D721Med (cell line): Measurements from ENCODE around the gene HDC.

Experiments used
- DNase-seq: peaks from one replicate; pipeline ENCODE4 v3.0.0; 2011; ENCODE audit warnings: low spot score; ENCODE audit not compliant: insufficient read length
- FAIRE-seq: peaks from 2 replicates; lab custom pipeline; 2011; peaks lifted over from hg19 to GRCh38; lab: Jason Lieb, UNC
- TF ChIP-seq, protein P1 (sequence below): IDR thresholded peaks from 2 replicates; pipeline ENCODE4 v1.5.1; 2012; ENCODE audit warnings: mild to moderate bottlenecking, control low read depth; ENCODE audit not compliant: insufficient read depth; ENCODE audit errors: missing control alignments

HDC gene

GRCh38 chr15:50289749-50290148, 24.2 kb upstream of the HDC start:
- TF ChIP-seq, protein P1, sequence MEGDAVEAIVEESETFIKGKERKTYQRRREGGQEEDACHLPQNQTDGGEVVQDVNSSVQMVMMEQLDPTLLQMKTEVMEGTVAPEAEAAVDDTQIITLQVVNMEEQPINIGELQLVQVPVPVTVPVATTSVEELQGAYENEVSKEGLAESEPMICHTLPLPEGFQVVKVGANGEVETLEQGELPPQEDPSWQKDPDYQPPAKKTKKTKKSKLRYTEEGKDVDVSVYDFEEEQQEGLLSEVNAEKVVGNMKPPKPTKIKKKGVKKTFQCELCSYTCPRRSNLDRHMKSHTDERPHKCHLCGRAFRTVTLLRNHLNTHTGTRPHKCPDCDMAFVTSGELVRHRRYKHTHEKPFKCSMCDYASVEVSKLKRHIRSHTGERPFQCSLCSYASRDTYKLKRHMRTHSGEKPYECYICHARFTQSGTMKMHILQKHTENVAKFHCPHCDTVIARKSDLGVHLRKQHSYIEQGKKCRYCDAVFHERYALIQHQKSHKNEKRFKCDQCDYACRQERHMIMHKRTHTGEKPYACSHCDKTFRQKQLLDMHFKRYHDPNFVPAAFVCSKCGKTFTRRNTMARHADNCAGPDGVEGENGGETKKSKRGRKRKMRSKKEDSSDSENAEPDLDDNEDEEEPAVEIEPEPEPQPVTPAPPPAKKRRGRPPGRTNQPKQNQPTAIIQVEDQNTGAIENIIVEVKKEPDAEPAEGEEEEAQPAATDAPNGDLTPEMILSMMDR = no peak
- no peak for FAIRE-seq
- DNase-seq = no peak

- TF ChIP-seq, protein P1 = no peak
- DNase-seq (no peak), FAIRE-seq (no peak)
Measured at GRCh38 chr15:50287324-50288116, 22.0 kb upstream of the HDC start.

- no peak for FAIRE-seq
- TF ChIP-seq, protein P1 = no peak
- DNase-seq = no peak
Measured at GRCh38 chr15:50281427-50281826, 15.9 kb upstream of the HDC start.

GRCh38 chr15:50280271-50280670, 14.7 kb upstream of the HDC start:
- FAIRE-seq = no peak
- DNase-seq = no peak
- TF ChIP-seq, protein P1 = no peak

DNA sequence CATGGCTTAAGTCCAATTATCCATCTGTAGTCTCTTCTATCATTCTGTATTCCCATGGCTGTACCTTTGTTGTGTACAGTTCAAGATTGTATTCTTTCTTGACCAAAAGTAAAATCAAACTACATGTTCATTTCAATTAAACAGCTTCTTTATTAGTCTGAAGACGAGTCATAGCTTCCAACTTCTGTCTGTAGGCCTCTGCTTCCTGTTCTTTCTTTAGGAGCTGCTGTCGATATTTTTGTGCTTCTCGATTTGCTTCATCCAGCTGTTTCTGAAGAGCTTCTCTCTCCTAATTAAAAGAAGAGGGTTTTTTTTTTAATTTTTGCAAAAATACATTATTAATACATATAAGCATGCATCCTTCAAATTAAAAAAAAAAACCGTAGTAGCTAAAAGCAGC, 13.0 kb upstream of the HDC start:
- no peak for DNase-seq
- no peak for FAIRE-seq
- TF ChIP-seq, protein P1 = no peak

GRCh38 chr15:50277370-50277769, 11.8 kb upstream of the HDC start:
- FAIRE-seq (no peak), DNase-seq (no peak)
- TF ChIP-seq, protein P1 = no peak

- FAIRE-seq (no peak), DNase-seq (no peak)
- TF ChIP-seq, protein P1 = no peak
Measured at GRCh38 chr15:50275908-50276307, 10.4 kb upstream of the HDC start.
